H1 (cell line): ENCODE measurements around the gene ARID5A.

Experiments used
- CTCF ChIP-seq, 3 experiments: IDR thresholded peaks; 1 replicate in 2 of 3; 2 replicates in 1 of 3; pipeline versions ENCODE4 v1.5.1 to v1.6.1; 2011; ENCODE audit warnings: low read length in 3 of 3, mild to moderate bottlenecking in 3 of 3, inconsistent platforms in 2 of 3, low read depth in 1 of 3, moderate library complexity in 1 of 3; ENCODE audit not compliant: insufficient read depth in 1 of 3; ENCODE audit errors: control extremely low read depth in 1 of 3
- POLR2A ChIP-seq, 2 experiments: IDR thresholded peaks; 1 replicate in 1 of 2; 2 replicates in 1 of 2; pipeline ENCODE4 v1.6.1; 2011; ENCODE audit warnings: low read depth in 2 of 2, low read length in 2 of 2, mild to moderate bottlenecking in 2 of 2; ENCODE audit errors: control extremely low read depth in 1 of 2

GRCh38 chr2:96520697-96521096 is 15.9 kb upstream of the ARID5A start:
- no peak for TF ChIP-seq CTCF (IDR thresholded peaks at IDR 0.05; ENCODE audit: control extremely low read depth in 1 of 3, insufficient read depth in 1 of 3, low read depth in 1 of 3, low read length in 3 of 3)
- TF ChIP-seq POLR2A (IDR thresholded peaks at IDR 0.05; ENCODE audit: control extremely low read depth in 1 of 2, low read depth in 2 of 2, low read length in 2 of 2): no peak
